AG04449 (cell line): ENCODE data around the gene VPS37C.

ENCODE experiments used
- CTCF ChIA-PET: fragments of 350-600 bp; formaldehyde crosslinking; extraction: SDS; loops from one replicate; lab custom pipeline; 2021; ENCODE audit warnings: antibody characterized with exemption; lab: Yijun Ruan, JAX
- POLR2A ChIA-PET: fragments of 400-600, 350-600 bp; formaldehyde crosslinking; extraction: SDS; loops from one replicate; lab custom pipeline; 2020; ENCODE audit warnings: antibody characterized with exemption, inconsistent platforms; lab: Yijun Ruan, JAX
- DNase-seq: peaks from one replicate; pipeline ENCODE4 v3.0.0-alpha.2; 2010; ENCODE audit warnings: low read depth, low spot score
- H3K4me3 ChIP-seq: 2 replicates; pipeline ENCODE4 v1.5.1; 2011; ENCODE audit warnings: low read depth, mild to moderate bottlenecking, control low read depth, low read length
- TF ChIP-seq, protein P1 (sequence below): IDR thresholded peaks from one replicate; pipeline ENCODE4 v1.5.1; 2011; ENCODE audit warnings: mild to moderate bottlenecking, moderate library complexity, low read length, control low read depth, inconsistent platforms; ENCODE audit not compliant: insufficient read depth; ENCODE audit errors: missing control alignments

VPS37C gene

DNA sequence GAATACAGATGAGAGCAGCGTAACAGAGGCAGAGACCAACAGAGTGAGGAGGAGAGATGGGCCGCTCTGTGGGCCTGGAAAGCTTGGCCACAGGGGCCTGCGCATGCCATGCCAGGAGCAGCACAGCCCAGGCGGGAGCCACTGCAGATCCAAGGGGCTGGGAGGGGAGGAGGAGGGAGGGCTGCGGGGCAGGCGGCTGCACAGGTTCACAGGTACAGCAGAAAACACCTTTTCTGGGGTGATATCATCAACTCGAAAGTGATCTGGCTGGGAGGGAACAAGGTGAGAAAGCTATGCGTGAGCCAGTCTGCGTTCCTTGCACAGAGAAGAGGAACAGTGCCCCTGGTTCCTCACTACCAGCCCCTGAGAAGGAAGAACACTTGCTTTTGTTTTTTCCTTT lies 14.8 kb downstream of the VPS37C start:
- ChIA-PET CTCF (interaction anchor here (2.0 kb wide), 1 partner anchor 17 kb away, joined by 13 read pairs; no protein-coding TSS in a partner anchor), POLR2A (no interaction called here)
- TF ChIP-seq, protein P1, sequence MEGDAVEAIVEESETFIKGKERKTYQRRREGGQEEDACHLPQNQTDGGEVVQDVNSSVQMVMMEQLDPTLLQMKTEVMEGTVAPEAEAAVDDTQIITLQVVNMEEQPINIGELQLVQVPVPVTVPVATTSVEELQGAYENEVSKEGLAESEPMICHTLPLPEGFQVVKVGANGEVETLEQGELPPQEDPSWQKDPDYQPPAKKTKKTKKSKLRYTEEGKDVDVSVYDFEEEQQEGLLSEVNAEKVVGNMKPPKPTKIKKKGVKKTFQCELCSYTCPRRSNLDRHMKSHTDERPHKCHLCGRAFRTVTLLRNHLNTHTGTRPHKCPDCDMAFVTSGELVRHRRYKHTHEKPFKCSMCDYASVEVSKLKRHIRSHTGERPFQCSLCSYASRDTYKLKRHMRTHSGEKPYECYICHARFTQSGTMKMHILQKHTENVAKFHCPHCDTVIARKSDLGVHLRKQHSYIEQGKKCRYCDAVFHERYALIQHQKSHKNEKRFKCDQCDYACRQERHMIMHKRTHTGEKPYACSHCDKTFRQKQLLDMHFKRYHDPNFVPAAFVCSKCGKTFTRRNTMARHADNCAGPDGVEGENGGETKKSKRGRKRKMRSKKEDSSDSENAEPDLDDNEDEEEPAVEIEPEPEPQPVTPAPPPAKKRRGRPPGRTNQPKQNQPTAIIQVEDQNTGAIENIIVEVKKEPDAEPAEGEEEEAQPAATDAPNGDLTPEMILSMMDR = no peak
- no peak overlapping the region for H3K4me3 ChIP-seq
- no peak for DNase-seq

DNA sequence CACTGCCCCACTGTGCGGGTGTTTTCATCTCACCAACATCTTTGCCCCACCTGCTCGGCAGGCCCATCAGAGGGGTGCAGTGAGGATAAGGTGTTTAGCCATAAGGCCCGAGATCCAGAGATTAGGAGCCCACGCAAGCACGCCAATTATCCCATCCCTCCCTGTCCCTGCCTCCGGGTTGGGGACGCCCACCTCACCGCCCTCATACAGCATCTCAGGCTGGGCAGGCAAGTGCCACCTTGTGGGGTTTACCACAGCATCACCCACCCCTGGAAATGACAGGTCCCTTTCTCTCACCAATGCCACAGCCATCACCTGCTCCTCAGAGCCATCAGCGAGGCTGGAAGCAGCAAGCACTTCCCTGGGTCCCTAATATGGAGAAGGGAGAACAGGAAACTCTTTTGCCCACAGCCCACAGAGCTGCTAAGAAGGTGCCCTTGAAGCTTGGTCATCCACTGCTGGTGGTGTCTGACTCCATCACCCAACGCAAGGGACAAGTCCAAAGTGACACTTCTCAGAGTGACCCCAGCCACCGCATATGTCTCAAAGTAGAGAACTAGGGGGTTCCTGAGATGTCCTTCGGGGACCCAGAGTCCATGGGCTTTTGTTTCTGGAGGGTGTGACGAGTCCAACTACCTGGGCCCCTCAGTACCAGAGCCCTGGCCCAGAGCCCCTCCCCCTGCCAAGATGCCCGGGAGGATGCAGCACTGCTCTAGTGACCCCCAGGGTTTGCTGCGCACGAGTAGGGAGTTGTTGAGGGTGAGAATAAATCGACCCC lies 15.8 kb downstream of the VPS37C start:
- TF ChIP-seq, protein P1 = no peak
- H3K4me3 ChIP-seq = no peak overlapping the region
- DNase-seq = no peak
- ChIA-PET POLR2A (no interaction called here), CTCF (interaction anchor here (0.9 to 2.0 kb wide), 2 partner anchors 8 to 16 kb away, joined by 3 to 13 read pairs; no protein-coding TSS in a partner anchor)

DNA sequence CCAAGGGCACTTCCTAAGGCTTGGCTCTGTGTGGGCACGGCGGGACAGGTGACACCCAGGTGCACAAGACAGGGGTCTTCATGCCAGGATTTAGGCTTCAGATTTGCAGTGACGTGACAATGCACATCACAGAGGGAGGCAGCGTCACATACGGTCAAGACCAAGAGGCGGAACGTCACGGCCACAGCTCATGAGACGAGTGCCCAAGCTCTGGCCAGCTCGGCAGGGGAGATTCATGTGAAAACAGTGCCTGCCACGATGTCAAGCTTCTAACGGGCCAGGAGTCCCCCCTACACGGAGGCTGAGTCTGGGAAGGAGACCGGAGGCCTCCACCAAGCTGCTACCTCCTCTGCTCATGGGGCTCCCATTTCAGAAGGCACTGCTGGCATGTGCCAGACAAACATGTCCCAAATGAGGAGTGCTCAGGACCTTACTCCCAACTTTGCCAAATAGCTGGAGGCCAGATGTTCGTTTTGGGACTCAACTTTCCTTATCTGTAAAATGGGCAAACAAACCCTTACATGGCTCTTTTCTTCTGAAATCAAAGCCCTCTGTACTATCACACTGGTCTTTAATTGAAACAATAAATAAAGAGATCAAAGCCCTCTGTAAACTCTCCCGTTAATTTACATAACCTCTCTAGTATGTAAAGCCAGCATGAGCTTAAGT lies 16.6 kb downstream of the VPS37C start:
- TF ChIP-seq, protein P1 = no peak
- CTCF ChIA-PET = interaction anchor here (0.9 to 2.0 kb wide), 2 partner anchors 9 to 15 kb away, joined by 3 to 13 read pairs; no protein-coding TSS in a partner anchor
- POLR2A ChIA-PET = no interaction called here

DNA sequence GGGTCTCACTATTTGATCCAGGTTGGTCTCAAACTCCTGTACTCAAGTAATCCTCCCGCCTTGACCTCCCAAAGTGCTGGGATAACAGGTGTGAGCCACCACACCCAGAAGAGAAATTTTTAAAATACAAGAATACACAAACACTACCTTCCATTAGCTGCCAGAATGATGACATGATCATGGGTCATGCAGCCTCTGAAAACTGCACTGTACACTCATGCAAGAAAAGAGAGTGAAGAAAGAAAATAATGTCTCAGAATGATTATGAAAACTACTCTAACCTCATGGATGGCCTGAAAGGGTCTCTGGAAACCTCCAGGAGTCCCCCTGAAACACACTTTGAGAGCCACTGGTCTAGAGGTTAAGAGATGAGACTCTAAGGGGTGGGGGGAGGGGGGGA lies 18.8 kb downstream of the VPS37C start:
- ChIA-PET POLR2A (interaction anchor here (0.5 to 1.0 kb wide), 2 partner anchors 15 to 18 kb away, joined by 3 read pairs; no protein-coding TSS in a partner anchor), CTCF (interaction anchor here (1.0 to 6.7 kb wide), 4 partner anchors 8 to 311 kb away, joined by 3 to 65 read pairs (median 4); no protein-coding TSS in a partner anchor)
- DNase-seq = no peak
- H3K4me3 ChIP-seq = no peak overlapping the region
- TF ChIP-seq, protein P1 = no peak

More for the DNA sequence above, 16.6 kb downstream of the VPS37C start:
- no peak overlapping the region for H3K4me3 ChIP-seq
- DNase-seq = no peak

DNA sequence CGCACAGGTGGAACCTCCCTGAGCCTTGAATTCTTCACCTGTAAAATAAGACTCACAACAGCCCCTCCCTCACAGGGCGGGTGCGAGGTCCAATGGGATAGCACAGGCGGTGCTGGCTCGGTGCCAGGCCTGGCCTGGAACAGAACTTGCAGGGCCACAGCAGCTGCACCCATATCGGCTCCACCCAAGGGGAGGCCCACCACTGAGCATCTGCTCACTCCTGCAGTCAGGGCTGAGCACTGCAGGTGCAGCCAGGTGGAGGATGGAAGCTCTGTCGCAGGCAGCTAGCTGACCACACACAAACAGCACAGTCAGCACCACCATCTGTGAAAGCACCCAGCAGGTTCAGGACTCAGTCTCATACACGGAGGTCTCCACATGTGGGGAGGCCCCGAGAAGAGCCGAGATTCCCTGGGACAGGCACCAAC lies 19.6 kb downstream of the VPS37C start:
- TF ChIP-seq, protein P1 = no peak
- no peak for DNase-seq
- H3K4me3 ChIP-seq = no peak overlapping the region
- CTCF ChIA-PET = interaction anchor here (1.0 to 6.7 kb wide), 4 partner anchors 9 to 310 kb away, joined by 3 to 65 read pairs (median 4); no protein-coding TSS in a partner anchor
- POLR2A ChIA-PET = interaction anchor here (0.5 to 1.0 kb wide), 2 partner anchors 14 to 19 kb away, joined by 3 read pairs; no protein-coding TSS in a partner anchor
